Retinal pigment epithelial cell (primary cell): Measurements from ENCODE around the gene PBX3.

ENCODE experiments used
- DNase-seq: peaks from one replicate; pipeline ENCODE4 v3.0.0-alpha.2; 2010; ENCODE audit warnings: low read depth
- H3K4me3 ChIP-seq: 2 replicates; pipeline ENCODE4 v1.5.1; 2011; ENCODE audit warnings: mild to moderate bottlenecking, low read length, control low read depth, moderate library complexity
- CTCF ChIP-seq: conservative IDR thresholded peaks from 2 replicates; pipeline ENCODE4 v1.5.1; 2011; ENCODE audit warnings: low read depth, low read length, control low read depth, inconsistent platforms

PBX3 gene

GRCh38 chr9:125831054-125831453, 83.9 kb downstream of the PBX3 start:
- H3K4me3 ChIP-seq: no peak overlapping the region

GRCh38 chr9:125831616-125832015, 84.4 kb downstream of the PBX3 start:
- no peak for DNase-seq
- no peak for TF ChIP-seq CTCF
- no peak overlapping the region for H3K4me3 ChIP-seq

More at GRCh38 chr9:125831054-125831453, 83.9 kb downstream of the PBX3 start:
- TF ChIP-seq CTCF: no peak
- no peak for DNase-seq

GRCh38 chr9:125835655-125836054, 88.5 kb downstream of the PBX3 start:
- no peak overlapping the region for H3K4me3 ChIP-seq
- no peak for TF ChIP-seq CTCF
- no peak for DNase-seq

- DNase-seq: no peak
- TF ChIP-seq CTCF: no peak
- H3K4me3 ChIP-seq: no peak overlapping the region
Observed at GRCh38 chr9:125839317-125839716, 92.1 kb downstream of the PBX3 start.

- no peak for TF ChIP-seq CTCF
- no peak for DNase-seq
- no peak overlapping the region for H3K4me3 ChIP-seq
Observed at GRCh38 chr9:125841444-125841843, 94.3 kb downstream of the PBX3 start.

- H3K4me3 ChIP-seq: no peak overlapping the region
- DNase-seq: no peak
- no peak for TF ChIP-seq CTCF
Observed at GRCh38 chr9:125842242-125842641, 95.1 kb downstream of the PBX3 start.

- TF ChIP-seq CTCF: no peak
- DNase-seq: peak; percentile 52
- peak overlapping the region; percentile 2 for H3K4me3 ChIP-seq
Observed at GRCh38 chr9:125843646-125844045, 96.5 kb downstream of the PBX3 start.
